Inflammatory macrophage treated with lipopolysaccharide for 4 hours (primary cell): ENCODE measurements around the gene XPO1.
"Not testable (repeated sequence)": the region's sequence is repeated elsewhere in the genome, so short reads cannot be mapped to it uniquely, and the experiment has no call there.

Experiments
- DNase-seq: peaks from one replicate; pipeline ENCODE4 v3.0.0-alpha.2; 2020

XPO1 gene

DNA sequence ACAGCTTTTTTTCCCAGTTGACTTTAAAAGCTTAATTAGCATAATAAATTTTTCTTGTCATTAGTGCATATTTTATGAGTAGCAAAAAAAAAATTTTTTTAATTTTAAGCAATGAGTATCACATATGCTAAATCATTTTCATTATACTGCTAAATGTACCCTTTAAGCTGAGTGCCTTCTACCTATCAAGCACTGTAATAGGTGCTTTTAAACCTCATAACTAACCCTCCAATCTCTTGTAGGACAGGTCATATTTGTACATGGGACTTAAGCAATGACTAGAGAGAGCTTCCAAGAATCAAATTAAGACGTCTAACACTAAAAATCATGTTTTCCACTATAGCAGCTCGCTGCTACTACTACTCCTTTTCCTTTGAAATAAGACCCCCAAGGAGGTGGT is 7.4 kb downstream of the XPO1 start:
- DNase-seq = no peak

DNA sequence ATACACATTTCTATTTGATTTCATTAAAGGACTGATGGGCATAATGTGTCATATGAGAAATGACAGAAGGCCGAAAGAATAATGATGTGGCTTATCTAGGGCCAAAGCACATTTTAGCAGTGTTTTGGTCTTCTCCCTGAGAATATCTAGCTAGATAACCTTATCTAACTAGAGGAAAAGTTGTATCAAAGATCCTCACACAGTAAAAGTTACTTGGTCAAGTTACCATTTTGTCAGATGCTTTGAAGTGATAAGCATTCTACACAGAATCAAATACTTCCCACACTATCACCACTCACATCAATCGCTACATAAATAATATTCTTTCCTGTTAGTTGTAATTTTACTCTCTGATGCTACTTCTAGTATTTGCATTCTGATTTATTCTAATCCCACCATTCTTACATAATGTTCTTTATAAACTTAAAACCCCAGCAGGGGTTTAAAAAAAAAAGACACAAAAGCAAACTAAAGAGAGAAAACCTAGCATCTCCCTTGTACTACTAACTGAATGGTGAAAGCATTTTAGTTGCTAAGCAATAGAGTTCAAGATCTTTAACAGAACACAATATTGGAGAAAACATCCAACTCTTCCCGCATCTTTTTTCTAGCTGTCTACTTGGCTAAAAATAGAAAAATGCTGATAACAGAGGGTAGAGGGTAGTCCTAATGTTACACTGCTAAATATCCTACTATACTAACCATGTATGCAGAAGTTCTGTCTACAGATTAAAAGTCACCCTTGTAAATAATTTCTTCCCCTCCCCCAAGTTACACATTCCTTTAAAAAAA is 8.0 kb downstream of the XPO1 start:
- DNase-seq = no peak

DNA sequence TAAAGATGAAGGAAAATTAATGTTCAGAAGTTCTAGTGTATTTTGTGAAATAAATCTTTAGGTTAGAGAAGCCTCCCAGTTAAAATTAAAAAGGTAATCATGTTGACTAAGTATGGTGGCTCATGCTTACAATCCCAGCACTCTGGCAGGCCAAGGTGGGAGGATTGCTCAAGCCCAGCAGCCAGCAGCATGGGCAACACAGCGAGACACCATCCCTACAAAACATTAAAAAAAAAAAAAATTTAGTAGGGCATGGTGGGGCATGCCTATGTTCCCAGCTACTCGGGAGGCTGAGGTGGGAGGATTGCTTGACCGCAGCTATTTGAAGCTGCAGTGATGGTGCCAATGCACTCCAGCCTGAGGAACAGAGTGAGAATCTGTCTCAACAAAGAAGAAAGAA is 17.9 kb downstream of the XPO1 start:
- no peak for DNase-seq

DNA sequence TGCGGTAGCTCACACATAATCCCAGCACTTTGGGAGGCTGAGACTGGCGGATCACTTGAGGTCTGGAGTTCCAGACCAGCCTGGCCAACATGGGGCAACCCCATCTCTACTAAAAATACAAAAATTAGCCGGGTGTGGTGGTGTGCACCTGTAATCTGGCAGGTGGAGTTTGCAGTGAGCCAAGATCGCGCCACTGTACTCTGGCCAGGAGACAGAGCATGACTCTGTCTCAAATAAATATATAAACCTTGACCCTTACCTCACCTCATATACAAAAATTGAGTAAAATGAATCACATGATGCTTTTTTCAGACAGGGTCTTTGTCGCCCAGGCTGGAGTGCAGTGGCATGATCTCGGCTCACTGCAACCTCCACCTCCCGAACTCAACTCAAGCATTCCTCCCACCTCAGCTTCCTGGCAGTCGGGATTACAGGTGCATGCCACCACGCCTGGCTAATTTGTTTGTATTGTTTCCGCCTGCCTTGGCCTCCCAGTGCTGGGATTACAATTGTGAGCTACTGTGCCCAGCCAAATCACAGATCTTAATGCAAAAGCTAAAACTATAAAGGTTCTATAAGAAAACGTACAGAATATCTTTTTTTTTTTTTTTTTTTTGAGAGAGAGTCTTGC is 25.3 kb downstream of the XPO1 start:
- DNase-seq = no peak

DNA sequence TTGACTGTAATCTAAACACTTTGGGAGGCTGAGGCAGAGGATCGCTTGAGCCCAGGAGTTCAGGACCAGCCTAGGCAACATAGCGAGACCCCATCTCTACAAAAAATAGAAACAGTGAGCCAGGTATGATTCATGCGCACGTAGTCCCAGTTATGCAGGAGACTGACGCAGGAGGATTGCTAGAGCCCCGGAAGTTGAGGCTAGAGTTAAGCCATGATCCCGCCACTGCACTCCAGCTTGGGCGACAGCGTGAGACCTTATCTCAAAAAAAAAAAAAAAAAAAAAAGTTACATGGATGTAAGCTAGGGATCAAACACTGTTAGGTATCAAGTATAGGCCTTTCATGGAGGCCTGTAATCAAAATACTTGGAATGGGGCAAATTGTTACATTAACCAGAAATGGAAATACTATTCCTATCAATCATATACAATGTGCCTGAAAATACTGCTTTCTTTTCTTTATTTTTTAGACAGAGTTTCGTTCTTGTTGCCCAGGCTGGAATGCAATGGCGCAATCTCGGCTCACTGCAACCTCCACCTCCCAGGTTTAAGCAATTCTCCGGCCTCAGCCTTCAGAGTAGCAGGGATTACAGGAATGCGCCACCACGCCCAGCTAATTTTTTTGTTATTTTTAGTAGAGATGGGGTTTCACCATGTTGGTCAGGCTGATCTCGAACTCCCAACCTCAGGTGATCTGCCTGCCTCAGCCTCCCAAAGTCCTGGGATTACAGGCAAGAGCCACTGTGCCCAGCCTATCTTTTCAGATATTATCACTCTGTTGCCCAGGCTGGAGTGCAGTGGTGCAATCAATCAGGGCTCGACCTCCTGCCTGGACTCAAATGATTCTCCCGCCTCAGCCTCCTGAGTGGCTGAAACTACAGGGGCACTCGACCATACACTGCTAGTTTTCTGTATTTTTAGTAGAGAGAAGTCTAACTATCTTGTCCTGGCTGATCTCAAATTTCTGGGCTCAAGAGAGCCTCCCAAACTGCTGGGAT is 27.2 kb downstream of the XPO1 start:
- no peak for DNase-seq

DNA sequence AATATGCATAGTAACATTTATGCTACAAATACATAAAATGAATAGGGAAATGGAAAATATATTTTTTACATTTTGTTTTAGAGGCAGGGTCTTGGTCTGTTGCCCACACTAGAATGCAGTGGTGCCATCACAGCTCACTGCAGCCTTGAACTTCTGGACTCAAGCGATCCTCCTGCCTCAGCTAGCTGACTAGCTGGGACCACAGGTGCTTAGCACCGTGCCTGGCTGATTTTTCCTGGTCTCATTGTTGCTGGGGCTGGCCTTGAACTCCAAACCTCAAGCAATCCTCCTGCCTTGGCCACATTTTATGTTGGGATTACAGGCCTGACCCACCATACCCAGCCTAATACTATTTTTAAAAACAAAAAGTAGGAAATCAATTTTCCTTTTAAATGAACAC is 33.2 kb downstream of the XPO1 start:
- no peak for DNase-seq

DNA sequence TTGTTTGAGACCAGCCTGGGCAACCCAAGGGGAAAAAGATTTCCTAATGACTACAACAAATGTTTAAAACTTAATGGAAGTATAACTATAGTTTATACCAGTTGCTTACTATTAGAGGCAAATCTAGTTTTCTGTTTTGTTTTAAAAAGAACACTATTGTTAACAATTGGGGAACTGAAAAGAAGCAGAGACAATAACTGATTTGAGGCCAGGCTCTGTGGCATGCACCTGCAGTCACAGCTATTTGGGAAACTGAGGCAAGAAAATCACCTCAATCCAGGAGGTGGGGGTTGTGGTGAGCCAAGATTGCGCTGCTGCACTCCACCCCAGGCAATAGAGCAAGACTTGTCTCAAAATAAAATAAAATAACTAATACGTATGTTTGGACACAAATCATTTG is 39.1 kb downstream of the XPO1 start:
- DNase-seq = no peak

DNA sequence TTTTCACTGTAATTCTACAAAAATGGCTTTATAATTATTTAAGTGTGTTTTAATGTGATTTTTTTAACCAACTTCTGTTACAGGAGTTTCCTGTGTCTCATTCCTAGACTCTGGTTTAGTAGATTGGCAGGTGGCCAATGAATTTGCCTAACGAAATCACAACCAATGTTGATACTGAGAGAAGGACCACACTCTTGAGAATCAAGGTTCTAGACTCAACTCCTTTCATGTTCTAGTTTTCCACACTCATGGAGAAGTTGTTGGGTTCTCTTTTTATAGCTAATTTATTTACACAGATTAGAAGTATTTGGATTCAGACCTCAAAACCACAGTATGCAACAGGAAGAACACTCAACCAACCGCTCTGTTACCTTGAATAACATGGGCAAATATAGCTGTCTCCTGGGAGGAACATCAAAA is 44.6 kb downstream of the XPO1 start:
- no peak for DNase-seq

DNA sequence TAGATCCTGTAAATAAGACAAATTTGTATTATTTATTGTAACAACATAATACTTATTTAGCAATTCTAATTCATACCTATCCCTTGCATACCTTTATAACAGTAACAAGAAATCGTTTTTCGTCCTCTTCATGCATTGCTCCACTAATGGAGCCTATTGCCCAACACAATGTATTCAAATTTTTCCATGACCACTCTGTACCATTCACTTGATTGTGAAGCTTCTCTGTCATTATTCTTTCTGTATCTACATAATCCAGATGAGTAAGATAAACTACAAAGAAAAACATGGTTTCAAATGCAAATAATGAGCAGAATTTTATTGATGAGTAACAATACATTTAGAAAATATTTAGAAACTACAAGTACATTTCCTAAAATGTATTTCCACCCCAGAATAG is 45.7 kb downstream of the XPO1 start:
- no peak for DNase-seq

DNA sequence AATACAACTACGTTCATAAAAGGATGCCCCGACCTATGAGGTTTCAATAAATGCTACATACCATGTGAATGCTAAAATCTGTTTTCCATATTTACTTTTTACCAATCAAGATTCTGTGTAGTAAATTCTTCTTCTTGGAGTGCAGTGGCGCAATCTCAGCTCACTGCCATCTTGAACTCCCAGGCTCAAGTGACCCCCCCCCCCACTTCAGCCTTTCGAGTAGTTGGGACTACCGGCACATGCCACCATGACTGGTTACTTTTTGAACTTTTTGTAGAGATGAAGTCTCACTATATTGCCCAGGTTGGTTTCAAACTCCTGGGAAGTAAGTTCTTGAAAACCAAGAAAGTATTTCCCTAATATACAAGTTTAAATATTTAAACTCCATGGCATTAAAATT is 52.9 kb downstream of the XPO1 start:
- no peak for DNase-seq

DNA sequence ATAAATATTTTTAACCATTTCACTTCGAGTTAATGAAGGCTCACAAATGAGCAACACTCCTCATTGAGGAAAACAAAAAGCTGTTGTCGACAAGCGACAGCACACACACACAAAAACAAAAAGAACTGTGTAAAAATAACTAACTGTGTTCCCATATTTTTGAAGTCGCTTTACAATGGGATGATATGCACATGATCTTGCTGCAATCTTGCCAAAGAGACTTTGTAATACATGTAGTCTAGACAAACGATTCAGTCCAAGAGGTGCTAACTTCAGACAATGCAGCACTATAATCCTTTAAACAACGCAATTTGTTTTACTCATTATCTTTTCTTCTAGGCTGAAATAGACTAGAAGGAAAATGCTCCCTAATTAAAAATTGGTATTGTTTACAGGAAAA is 60.1 kb downstream of the XPO1 start:
- DNase-seq = no peak

DNA sequence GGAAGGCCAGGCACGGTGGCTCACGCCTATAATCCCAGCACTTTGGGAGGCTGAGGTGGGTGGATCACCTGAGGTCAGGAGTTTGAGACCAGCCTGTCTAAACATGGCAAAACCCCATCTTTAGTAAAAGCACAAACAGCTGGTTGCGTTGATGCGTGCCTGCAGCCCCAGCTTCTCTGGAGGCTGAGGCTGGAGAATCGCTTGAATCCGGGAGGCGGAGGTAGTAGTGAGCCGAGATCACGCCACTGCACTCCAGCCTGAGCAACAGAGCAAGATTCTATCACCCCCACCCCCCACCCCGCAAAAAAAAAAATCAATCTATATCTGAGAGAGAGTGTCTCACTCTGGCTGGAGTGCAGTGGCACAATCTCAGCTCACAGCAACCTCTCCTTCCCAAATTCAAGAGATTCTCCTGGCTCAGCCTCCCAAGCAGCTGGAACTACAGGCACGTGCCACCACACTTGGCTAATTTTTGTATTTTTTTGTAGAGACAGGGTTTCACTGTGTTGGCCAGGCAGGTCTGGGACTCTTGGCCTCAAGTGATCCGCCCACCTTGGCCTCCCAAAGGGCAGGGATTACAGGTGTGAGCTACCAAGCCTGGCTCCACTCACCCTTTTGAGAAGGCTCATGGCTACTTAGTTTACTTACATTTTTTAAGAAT is 61.1 kb downstream of the XPO1 start:
- not testable (repeated sequence) for DNase-seq

DNA sequence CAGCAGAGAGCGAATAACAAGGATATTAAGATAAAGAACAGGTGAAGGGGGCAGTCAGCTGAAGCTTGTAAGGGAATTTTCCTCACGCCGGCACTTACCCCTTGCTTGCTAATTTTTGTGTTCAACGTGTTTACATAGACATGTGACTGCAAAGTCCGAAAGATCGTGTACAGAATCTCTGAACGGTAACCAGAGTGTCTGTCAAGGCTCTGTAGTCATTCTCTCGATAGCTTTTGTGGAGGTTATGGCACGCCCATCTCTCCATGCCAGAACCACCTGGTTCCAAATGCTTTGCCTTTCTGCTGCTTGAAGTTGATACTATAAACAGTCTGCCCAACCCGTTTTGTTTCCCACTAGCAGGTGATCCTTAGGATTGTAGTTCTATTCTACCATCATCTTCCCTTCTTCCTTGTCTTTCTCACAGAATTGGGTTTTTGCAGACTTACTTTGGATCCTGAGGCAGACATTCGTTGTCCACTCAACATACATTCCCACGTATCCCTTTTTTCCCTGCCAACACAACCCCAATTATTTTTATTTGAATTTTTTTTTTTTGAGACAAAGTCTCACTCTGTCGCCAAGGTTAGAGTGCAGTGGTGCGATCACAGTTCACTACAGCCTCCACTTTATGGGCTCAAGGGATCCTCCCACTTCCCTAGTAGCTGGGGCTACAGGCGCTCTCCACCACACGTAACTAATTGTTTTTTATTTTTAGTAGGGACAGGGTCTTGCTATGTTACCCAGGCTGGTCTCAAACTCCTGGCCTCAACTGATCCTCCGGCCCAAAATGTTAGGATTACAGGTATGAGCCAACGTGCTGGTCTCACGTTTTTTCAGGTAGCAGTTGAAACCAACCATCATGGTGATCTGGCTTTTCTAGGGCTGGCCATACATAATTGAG is 66.0 kb downstream of the XPO1 start:
- DNase-seq = no peak

DNA sequence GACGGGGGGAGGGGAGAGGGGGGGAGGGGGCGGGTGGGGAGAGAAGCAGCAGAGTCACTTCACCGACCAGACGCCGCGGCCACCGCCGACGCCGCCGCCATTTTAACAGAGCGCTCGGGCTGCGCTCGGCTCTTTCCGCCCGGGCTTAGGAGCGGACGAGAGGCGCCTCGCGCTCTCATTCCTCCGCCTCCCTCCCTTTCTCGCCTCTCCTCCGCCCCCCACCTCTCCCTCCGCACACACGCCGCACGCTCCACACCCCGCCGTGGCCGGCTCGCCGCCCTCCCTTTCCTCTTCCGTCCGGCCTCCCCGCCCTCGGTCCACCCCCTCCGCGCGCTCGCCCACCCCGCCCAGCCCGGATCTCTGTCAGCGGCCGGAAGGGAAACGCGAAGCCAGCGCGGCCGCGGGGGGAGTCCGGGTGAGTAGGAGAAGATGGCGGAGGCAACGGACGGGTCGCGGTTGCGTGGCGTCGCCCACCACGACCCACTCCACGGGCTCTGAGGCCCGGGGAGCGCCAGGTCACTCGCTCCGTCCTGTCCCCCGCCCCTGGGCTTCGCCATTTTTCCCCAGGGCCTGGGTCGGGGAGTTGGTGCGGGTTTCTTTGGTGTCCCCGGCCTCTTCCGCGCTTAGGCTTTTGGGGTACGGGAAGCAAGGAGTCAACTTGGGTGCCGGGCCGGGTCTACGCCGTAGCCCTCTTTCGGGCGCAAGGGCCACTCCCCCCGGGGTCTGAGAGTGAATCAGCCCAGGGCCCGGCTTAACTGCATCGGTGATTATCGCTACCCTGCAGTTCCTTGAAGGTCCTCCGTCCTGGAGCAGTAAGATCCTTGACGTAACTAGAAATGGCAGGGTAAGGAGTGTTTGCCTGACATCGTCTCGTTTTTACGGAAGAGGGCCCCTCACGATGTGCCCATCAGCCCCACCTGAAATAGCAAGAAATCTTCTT is 66.9 kb downstream of the XPO1 start, which contains the start of gene USP34:
Gene USP34 (minus strand): TSS at position 123 of the 940 bp plus-strand sequence. CDS start 395 bp downstream, outside the sequence.
- peak; percentile 95 for DNase-seq

DNA sequence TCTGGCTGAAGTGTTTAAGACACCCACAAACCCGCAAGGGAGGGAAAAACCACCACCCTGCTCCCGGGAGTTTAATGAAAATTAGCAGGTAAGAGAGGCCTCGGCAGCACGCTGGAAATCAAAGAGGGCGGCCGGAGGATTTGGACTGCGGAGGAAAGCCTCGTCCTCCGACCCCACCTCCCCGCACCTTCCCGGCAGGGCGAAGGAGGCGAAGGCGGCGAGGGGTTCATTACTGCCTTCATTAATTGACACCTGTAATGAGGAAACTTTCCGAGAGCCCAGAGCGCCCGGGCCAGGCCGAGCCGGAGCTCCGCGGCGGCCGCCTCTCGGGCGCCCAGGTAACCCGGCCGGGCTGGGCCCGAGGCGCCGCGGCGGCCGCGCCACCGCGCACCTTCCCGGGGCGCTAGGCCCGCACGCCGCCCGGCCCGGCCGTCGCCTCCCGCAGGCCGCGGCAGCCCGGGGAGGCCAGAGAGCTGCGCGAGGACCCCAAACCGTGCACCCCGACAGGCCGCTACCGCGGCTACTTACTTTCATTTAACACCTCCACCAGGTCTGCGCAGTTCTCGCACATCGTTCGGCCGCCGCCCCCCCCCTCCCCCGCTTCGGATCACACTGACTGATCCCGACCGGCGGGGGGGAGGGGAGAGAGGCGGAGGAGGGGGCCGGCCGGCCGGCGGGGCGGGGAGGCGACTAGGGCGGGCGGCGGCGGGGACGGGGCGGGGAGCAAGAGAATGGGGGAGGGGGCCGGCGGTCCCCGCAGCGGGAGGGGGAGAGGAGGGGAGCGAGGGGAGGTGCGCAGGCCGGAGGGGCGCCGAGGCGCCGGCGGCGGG is 67.8 kb downstream of the XPO1 start:
- peak; percentile 59 for DNase-seq

DNA sequence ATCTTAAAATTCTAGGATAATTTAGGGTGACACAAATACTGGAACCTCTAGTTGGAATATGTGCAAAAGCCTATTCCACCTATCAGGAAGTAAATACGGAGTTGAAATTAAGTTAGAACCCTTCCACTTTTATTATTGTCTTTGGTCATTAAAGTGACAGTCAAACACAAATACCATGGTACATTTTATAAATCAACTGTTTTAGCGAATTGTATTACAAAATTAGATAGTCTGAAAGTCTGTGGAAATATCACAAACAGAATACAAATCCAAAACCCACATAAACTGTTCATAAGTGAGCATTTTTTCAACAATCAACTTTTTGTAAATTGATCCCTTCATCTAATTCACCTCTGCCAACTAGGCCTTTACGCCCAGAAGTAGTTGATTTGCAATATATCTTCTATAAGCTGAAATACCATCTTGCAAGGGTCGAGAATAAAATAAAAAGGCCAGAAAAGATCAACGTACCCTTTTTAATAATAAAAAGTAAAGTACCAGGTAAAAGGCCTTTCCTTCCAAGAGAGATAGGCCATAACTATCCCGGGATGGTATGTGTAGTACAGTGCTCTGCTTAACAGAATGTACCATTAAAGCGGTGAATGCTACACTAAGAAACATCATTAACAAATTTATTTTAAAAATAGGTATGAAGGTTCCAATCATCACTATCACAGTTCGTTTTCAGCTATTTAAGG is 68.6 kb downstream of the XPO1 start:
- no peak for DNase-seq

DNA sequence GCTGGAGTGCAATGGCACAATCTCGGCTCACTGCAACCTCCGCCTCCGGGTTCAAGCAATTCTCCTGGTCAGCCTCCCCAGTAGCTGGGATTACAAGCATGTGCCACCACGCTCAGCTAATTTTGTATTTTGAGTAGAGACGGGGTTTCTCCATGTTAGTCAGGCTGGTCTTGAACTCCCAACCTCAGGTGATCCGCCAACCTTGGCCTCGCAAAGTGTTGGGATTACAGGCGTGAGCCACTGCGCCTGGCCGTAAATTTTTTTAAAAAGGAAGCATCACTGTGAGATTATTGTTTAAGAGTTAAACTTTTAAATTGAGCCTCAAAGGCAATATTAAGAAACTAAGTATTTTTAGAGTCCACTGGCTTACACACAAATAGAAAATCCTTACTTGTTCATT is 69.9 kb downstream of the XPO1 start:
- not testable (repeated sequence) for DNase-seq

DNA sequence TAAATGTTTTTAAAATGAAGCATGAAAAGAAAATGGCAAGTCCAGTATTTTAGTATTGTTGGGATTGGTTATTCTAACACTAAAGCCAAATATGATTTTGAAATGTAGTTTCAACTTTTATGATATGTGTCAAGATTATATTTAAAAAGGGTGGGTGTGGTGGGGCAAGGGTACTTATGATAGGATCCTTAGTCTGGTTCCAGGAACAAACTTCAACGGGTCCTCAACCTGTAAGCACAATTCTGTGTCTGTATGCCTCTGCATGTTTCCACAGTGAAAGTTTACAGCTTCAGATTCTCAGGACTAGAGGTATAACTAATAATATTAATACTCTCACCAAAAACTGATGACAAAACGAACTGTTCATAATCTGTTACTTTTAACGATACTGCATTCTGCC is 73.1 kb downstream of the XPO1 start:
- DNase-seq = no peak
